Panc1 (cell line): ENCODE results near the gene B2M. TPM values are rescaled to one million over a fixed set of nuclear protein-coding genes. Genes with fewer than 3 reads are reported as not detected.

Experiments used
- ATAC-seq: fragments of 200-7000 bp; cut with Tn5 transposase; 2 replicates; pipeline ENCODE4 v1.9.1; 2020; ENCODE audit warnings: mild to moderate bottlenecking, moderate library complexity
- BruUV-seq: library from RNA; stranded (reverse); fragments of 400-500 nt; replicated peaks from 2 replicates; lab custom pipeline; 2021; lab: Mats Ljungman, UMichigan
- CTCF ChIA-PET: fragments of 300-600 bp; sonication (Branson Sonifier 250); formaldehyde crosslinking; loops from one replicate; lab custom pipeline; 2022; ENCODE audit warnings: antibody characterized with exemption; lab: Charles Lee
- POLR2A ChIA-PET: fragments of 300-600 bp; sonication (Branson Sonifier 250); formaldehyde crosslinking; loops from one replicate; lab custom pipeline; 2022; ENCODE audit warnings: antibody characterized with exemption; lab: Charles Lee
- DNase-seq: peaks from one replicate; pipeline ENCODE4 v3.0.0-alpha.2; 2010; ENCODE audit warnings: low read depth, low spot score
- H3K27ac ChIP-seq: 2 replicates; pipeline ENCODE4 v1.5.1; 2011; ENCODE audit warnings: mild to moderate bottlenecking, low read length, inconsistent platforms
- H3K27me3 ChIP-seq: fragments of 200-500 bp; sonication (Bioruptor generic); 2 replicates; pipeline ENCODE4 v1.6.0; 2014; ENCODE audit warnings: low read length, inconsistent platforms; ENCODE audit not compliant: control insufficient read depth, insufficient read depth
- H3K36me3 ChIP-seq: fragments of 200-500 bp; sonication (Bioruptor generic); 2 replicates; pipeline ENCODE4 v1.5.1; 2014; ENCODE audit warnings: inconsistent platforms, mild to moderate bottlenecking, low read length, moderate library complexity; ENCODE audit not compliant: control insufficient read depth, insufficient read depth
- H3K4me1 ChIP-seq: 2 replicates; pipeline ENCODE4 v1.5.1; 2011; ENCODE audit warnings: inconsistent platforms, mild to moderate bottlenecking, low read length, moderate library complexity; ENCODE audit not compliant: control insufficient read depth, insufficient read depth
- H3K4me3 ChIP-seq, 2 experiments: 2 replicates each; pipeline ENCODE4 v1.5.1; 2011 to 2012; ENCODE audit warnings: low read depth in 2 of 2, low read length in 2 of 2, mild to moderate bottlenecking in 2 of 2, inconsistent platforms in 1 of 2, moderate library complexity in 1 of 2
- H3K9me3 ChIP-seq: fragments of 200-500 bp; sonication (Bioruptor generic); 2 replicates; pipeline ENCODE4 v1.5.1; 2014; ENCODE audit warnings: low read depth, mild to moderate bottlenecking, inconsistent platforms, low read length, moderate library complexity; ENCODE audit not compliant: control insufficient read depth, insufficient read depth
- POLR2AphosphoS5 ChIP-seq: IDR thresholded peaks from 2 replicates; pipeline ENCODE4 v1.6.1; 2012; ENCODE audit warnings: mild to moderate bottlenecking, low read depth, low read length, moderate library complexity
- SIN3A ChIP-seq: IDR thresholded peaks from 2 replicates; pipeline ENCODE4 v1.6.1; 2012; ENCODE audit warnings: low read depth, mild to moderate bottlenecking, low read length, moderate library complexity, borderline replicate concordance; ENCODE audit not compliant: insufficient read depth
- TCF7L2 ChIP-seq: IDR thresholded peaks from 2 replicates; pipeline ENCODE4 v1.6.1; 2011; ENCODE audit warnings: mild to moderate bottlenecking, low read depth, low read length, inconsistent platforms
- in situ Hi-C: cut with HindIII; loops from 2 replicates; pipeline ENCODE4 v1.10.0; 2016; ENCODE audit warnings: low sequenced_read_pairs, low pct_unique_long_range_greater_than_20kb
- intact Hi-C: fragments of 100-400 bp; cut with micrococcal nuclease; formaldehyde crosslinking; loops from one replicate; pipeline ENCODE4 v1.10.0; 2022; ENCODE audit not compliant: unreplicated experiment
- total RNA-seq: library from RNA; stranded (reverse); gene quantifications from one replicate; pipeline ENCODE4 v1.2.1, GENCODE V29; 2021; ENCODE audit not compliant: unreplicated experiment
- TF ChIP-seq, protein P1 (sequence below): fragments of 450-650 bp; IDR thresholded peaks from 2 replicates; pipeline ENCODE4 v1.5.1; 2017; ENCODE audit warnings: mild to moderate bottlenecking
- TF ChIP-seq, protein P2 (sequence below), 2 experiments: IDR thresholded peaks; 2 replicates each; pipeline ENCODE4 v1.6.1; 2011 to 2012; ENCODE audit warnings: low read depth in 2 of 2, control low read depth in 1 of 2, low read length in 1 of 2, mild to moderate bottlenecking in 1 of 2, moderate library complexity in 1 of 2; ENCODE audit not compliant: insufficient read depth in 1 of 2

B2M gene
- total RNA-seq, 1 experiment from 2014 or later: 914 TPM

DNA sequence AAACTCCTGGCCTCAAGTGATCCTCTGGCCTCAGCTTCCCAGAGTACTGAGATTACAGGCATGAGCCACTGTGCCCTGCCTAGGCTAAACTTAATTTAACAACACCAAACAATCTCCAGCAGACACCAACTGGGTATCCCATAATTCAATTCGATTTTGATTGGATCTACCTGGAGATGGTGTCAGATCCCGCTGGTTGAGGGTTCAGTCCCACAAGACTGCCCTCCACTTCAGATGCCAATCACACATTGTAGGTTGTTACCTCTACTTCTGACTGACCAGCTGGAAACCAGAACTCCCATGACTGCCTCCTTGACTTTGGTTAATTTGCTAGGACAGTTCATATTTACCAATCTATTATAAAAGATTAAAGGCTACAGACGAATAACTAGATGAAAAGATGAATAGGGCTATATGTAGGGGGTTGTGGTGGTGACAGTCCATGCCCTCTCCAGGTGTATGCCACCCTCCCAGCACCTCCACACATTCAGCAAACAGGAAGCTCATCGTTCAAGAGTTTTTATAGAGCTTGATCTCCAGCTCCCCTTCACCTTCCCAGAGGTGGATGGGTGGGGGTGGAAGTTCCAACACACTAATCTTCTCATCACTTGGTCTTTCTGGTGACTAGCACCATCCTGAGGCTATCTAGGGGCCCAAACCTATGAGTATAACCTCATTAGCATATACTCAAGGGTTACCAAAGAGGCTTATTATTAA, 9.3 kb downstream of the B2M start:
- Histone ChIP-seq H3K9me3 (no peaks in the 10 kb centered on the region), H3K36me3 (peaks cover 23% of the 10 kb centered on the region), H3K4me1 (peaks cover 24% of the 10 kb centered on the region), H3K27ac (no peak overlapping the region), H3K4me3 (no peak overlapping the region), H3K27me3 (no peaks in the 10 kb centered on the region)
- DNase-seq (no peak), ATAC-seq (0 out of 2 replicates have a peak, but pooled peaks have one; percentile 17)
- ChIA-PET POLR2A (interaction anchor here (0.5 kb wide), 1 partner anchor 33 kb away, joined by 9 read pairs; no protein-coding TSS in a partner anchor), CTCF (no interaction called here)
- no peak for TF ChIP-seq TCF7L2
- no peak for TF ChIP-seq POLR2AphosphoS5
- TF ChIP-seq SIN3A: no peak
- TF ChIP-seq, protein P1, sequence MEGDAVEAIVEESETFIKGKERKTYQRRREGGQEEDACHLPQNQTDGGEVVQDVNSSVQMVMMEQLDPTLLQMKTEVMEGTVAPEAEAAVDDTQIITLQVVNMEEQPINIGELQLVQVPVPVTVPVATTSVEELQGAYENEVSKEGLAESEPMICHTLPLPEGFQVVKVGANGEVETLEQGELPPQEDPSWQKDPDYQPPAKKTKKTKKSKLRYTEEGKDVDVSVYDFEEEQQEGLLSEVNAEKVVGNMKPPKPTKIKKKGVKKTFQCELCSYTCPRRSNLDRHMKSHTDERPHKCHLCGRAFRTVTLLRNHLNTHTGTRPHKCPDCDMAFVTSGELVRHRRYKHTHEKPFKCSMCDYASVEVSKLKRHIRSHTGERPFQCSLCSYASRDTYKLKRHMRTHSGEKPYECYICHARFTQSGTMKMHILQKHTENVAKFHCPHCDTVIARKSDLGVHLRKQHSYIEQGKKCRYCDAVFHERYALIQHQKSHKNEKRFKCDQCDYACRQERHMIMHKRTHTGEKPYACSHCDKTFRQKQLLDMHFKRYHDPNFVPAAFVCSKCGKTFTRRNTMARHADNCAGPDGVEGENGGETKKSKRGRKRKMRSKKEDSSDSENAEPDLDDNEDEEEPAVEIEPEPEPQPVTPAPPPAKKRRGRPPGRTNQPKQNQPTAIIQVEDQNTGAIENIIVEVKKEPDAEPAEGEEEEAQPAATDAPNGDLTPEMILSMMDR: no peak
- TF ChIP-seq, protein P2, sequence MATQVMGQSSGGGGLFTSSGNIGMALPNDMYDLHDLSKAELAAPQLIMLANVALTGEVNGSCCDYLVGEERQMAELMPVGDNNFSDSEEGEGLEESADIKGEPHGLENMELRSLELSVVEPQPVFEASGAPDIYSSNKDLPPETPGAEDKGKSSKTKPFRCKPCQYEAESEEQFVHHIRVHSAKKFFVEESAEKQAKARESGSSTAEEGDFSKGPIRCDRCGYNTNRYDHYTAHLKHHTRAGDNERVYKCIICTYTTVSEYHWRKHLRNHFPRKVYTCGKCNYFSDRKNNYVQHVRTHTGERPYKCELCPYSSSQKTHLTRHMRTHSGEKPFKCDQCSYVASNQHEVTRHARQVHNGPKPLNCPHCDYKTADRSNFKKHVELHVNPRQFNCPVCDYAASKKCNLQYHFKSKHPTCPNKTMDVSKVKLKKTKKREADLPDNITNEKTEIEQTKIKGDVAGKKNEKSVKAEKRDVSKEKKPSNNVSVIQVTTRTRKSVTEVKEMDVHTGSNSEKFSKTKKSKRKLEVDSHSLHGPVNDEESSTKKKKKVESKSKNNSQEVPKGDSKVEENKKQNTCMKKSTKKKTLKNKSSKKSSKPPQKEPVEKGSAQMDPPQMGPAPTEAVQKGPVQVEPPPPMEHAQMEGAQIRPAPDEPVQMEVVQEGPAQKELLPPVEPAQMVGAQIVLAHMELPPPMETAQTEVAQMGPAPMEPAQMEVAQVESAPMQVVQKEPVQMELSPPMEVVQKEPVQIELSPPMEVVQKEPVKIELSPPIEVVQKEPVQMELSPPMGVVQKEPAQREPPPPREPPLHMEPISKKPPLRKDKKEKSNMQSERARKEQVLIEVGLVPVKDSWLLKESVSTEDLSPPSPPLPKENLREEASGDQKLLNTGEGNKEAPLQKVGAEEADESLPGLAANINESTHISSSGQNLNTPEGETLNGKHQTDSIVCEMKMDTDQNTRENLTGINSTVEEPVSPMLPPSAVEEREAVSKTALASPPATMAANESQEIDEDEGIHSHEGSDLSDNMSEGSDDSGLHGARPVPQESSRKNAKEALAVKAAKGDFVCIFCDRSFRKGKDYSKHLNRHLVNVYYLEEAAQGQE (IDR thresholded peaks at IDR 0.05; ENCODE audit: insufficient read depth in 1 of 2, low read depth in 2 of 2, low read length in 1 of 2): no peak
- no TSS peak for BruUV-seq
- intact Hi-C loops (no loop called here), in situ Hi-C loops (no loop called here)

DNA sequence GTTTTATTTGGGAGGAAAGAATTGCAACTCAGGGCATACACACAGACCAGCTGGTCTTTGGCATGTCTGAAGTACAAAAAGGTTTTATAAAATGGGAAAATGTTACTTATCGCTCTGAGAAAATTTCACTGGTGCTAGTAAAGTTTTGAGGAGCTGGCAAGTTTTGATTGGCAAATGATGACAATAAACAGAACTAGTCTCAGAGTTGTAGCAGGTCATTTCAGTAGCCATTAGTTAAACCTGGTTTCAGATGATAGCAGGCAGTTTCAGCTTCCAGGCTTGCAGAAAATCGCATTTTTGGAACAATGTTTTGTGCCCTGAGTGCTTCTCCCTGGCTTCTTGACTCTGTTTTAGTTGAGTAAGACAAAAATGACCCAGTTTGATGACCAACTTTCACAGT, 10.7 kb downstream of the B2M start:
- Histone ChIP-seq H3K4me1 (peaks cover 35% of the 10 kb centered on the region), H3K36me3 (peaks cover 10% of the 10 kb centered on the region), H3K27me3 (no peaks in the 10 kb centered on the region), H3K9me3 (no peaks in the 10 kb centered on the region), H3K4me3 (no peak overlapping the region), H3K27ac (peak overlapping the region; percentile 46)
- POLR2A ChIA-PET: no interaction called here
- no peak for ATAC-seq
- BruUV-seq: no TSS peak
- TF ChIP-seq TCF7L2 (no peak), SIN3A (no peak), POLR2AphosphoS5 (no peak)
- TF ChIP-seq, protein P1: no peak
- TF ChIP-seq, protein P2 (IDR thresholded peaks at IDR 0.05; ENCODE audit: insufficient read depth in 1 of 2, low read depth in 2 of 2, low read length in 1 of 2): no peak
- no peak for DNase-seq
- CTCF ChIA-PET: interaction anchor here (0.8 to 0.9 kb wide), 2 partner anchors 13 to 59 kb away, joined by 3 to 6 read pairs; partner anchors contain the start of gene SPG11
- intact Hi-C loops (no loop called here), in situ Hi-C loops (no loop called here)
